GM19455 (cell line): Measurements from ENCODE around the gene SLC5A11.

Experiments used
- ATAC-seq: cut with Tn5 transposase; IDR thresholded peaks from one replicate; pipeline ENCODE4 v1.9.1; 2021; ENCODE audit not compliant: unreplicated experiment

Gene SLC5A11

DNA sequence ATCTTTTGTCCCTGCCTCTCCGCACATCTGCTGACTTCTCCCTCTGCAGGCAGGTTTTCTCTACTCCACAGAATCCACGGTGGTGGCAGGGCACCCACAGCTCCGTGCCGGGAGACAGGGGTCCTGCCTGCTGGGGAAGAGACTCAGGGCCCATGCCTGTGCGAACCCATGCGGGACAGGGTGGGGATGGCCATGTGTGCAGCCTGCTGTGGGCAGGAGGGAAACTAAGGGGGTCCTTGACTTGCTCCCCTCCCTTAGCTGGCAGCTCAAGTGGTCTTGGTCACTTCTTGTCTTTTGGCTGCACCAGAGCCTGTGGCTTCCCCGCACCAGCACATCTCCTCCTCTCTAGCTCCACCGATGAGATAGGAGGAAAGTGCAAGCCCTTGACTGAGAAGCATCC, 69.8 kb downstream of the SLC5A11 start:
- no peak for ATAC-seq

DNA sequence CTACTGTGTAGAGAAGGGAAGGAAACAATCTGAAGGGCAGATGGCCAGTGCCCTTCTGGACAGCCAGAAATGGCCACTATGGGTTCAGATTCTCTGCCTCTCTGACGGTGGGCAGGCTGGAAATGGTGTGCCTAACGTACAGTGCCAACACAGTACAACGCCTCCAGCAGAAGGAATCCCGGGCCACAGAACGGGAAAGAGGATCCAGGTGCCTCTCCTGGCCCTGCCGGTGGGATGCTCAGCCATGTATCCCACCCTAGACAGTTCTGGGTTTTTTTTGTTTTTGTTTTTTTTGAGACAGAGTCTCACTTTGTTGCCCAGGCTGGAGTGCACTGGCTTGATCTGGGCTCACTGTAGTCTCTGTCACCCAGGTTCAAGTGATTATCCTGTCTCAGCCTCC, 71.5 kb downstream of the SLC5A11 start:
- ATAC-seq, result no peak

DNA sequence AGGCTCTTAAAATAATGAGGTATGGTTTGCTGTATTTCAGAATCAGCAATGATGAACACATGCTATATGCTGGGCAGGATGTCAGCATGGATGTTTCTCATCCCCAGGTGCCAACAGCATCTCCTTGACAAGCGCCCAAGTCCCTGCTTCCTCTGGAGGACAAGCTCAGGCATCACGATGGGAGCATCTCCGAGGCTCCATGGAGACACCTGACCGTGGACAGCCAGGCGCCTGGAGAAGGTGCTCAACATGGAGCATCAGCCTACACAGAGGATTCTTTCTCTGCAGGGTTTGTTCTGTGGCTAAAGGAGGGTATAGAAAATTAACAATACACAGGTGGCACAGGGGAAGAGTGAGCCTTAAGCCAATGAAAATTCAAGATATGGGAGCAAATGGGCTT, 72.1 kb downstream of the SLC5A11 start:
- no peak for ATAC-seq

DNA sequence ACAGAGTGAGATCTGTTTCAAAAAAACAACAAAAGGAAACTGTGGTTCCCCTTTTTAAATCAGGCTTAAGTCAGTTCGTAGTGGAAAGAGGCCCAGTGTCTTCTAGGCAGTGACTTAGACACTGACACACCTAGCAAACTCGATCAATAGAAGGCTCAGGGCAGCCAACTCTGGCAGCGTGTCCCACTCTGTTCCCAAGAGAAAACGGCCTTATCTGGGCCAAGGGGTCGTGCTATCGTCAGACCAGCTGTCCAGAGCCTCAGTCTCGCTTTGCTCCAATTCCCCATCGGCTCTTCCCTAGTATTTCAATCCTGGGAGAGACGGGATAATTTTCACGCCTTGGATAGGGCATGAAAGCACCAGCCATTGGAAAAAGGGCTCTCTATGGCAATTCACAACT, 72.9 kb downstream of the SLC5A11 start:
- ATAC-seq, result no peak

DNA sequence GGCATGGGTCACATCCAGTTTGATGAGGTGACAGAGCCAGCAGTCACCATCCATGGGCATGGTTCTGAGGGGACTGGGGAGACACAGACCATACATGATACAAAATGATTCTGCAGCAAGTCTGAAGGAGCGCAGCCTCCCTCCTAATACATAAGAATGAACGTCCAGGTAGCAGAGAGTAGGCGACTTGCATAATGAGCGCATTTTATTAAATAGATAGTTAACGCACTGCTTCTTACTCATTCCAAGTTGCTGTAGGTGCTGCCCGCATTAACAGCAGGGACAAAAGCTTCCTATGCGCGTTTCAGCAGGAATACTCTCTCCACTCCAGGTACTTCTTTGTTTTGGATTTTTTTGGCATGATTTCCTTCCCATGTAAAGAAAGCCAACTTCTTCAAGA, 73.8 kb downstream of the SLC5A11 start:
- ATAC-seq, result no peak

DNA sequence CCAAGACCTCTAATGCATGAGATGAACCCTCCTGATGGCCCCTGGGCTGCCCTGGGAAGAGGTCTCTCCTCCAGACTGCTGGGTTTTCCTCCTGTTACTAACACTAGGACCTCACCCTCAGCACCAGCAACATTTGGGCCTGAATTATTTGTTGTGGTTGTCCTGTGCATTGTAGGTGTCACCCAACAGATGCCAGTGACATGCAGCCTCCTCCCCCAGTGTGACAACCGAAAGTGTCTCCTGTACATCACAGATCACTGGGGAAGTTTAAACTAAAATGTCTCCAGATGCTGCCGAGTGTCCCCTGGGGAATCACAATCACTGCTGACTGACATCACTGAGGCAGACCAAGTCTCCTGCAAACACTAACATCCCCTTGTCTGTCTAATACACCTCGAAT, 74.8 kb downstream of the SLC5A11 start:
- ATAC-seq, result no peak

DNA sequence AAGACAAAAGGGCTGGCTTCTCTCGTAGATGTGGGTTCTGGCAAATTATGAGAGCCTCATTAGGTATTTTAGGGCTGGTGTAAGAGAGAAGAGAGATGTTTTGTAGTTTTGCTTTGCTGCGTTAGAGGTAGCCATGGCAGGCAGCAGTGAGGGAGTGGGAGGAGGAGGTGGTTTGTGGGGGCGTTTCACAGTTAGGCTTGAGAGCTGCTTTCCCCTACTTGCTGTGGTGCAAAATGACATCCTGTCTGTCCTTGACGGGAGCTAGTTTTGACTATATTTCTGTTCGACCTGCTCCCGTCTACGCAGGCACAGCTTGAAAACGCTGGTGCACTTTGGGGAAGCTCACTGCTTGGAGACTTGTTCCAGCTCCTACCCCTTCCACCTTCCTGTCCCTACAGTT, 75.5 kb downstream of the SLC5A11 start:
- ATAC-seq, result no peak

DNA sequence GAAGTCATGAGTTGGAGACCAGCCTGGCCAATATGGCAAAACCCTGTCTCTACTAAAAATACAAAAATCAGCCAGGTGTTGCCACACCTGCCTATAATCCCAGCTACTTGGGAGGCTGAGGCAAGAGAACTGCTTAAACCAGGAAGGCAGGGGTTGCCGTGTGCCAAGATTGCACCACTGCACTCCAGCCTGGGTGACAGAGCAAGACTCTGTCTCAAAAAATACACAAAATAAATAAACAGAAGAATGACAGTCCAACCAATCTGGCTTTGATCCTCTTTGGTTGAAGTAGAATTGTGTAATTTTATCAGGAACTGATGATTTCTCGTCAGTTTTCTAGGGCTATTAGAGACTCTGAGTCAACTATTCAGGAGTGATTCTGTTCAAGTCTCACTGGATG, 79.4 kb downstream of the SLC5A11 start:
- no peak for ATAC-seq

DNA sequence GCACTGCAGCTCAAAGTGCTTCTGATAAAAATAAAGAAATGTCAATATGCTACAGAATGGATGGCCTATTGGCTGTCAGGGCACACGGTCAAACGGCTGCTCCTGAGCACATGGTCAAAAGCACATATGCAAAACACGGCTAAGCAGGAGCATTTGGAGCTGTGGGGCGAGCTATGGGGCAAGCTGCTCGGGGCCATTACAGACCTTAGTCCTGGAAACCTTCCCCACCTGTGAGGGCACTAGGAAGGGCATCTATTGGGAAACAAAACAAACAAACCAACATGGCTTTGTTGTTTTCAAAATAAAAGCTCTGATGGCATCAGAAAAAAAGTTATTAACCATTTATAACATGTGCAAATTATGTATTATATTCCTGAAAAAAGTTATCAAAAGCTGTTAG, 83.6 kb downstream of the SLC5A11 start:
- no peak for ATAC-seq

DNA sequence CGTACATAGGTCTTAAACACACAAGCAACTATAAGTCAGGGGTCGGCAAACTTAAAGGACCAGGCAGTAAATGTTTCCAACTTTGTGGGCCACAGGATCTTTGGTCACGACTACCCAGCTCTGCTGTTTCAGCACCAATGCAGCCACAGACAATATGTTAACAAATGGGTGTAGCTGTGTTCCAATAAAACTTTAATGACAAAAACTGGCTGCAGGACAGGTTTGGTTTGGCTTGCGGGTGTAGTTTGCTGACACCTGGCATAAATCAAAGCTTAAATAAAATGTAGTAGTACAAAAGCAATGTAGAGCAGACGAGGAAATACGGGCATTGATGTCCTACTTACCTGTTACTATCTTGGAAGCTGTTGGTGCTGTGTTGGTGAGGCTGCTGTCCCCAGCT, 84.7 kb downstream of the SLC5A11 start:
- no peak for ATAC-seq

DNA sequence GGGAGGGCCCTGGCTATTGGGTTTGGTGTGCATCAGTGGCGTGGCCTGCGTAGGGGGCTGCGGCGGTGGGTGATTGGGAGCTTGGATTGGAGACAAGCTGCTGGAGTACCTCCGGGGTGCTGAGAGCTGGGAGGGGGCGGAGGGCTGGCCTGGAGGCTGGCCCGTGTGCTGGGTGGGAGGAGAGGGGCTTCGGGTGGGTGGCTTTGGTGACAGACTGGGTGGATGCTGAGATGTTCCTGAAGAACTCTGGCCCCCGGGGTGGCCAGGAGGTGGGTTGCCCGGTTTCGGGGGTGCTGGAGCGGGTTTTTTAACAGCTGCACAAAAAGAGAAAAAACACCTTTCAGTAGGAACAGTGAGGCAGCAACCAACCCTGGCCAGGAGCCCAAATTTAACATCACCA, 85.3 kb downstream of the SLC5A11 start:
- ATAC-seq, result no peak

DNA sequence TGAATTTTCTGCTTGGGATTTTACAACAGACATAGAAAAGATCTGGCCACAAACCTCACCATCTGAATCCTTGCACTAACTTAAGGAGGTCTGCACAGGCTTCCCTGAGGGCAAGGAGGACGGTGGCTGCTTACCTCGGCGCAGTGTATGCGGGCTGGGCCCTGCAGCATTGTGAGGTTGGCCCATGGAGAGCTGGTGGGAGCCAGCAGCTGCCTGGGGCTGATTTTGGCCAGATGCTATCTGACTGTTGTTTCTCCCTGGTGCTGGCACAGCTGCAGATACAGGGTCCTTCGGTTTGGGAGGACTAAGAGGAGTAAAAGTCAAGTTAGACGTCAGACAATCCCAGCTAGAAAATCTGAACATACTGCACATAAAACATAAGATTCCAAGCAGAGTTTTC, 89.6 kb downstream of the SLC5A11 start:
- ATAC-seq, result no peak

DNA sequence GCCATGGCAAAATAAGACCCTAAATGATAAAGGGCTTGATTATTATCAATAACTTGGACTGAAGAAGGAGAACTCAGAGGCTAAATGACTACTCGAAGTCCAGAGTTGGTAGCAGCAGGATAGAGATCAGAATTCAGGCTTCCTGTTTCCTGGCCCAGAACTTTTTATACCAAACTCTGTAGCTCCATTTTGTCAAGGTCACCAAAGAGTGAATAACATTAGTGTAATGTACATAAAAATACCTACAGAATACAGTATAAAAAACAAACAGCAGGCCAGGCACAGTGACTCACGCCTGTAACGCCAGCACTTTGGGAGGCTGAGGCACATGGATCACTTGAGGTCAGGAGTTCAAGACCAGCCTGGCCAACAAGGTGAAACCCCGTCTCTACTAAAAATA, 90.4 kb downstream of the SLC5A11 start:
- no peak for ATAC-seq

DNA sequence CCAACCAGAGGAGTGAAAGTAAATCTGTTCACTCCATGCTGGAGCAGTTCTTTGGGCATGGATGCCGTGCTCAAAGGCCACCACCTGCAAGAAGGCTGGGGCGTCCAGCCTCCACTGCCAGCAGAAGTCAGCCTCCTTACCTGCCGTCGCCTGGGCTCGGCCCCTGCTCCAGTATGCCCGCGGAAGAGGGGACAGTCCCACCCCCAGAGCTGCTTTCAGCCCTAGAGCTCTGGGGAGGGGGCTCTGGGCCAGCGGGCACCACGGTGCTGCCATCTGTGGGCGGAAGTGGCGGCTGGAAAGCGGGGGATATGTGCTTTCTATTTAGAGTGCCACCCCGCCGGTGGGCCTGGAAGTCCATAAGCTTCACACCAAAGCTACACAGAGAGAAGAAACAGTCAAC, 93.5 kb downstream of the SLC5A11 start:
- no peak for ATAC-seq

DNA sequence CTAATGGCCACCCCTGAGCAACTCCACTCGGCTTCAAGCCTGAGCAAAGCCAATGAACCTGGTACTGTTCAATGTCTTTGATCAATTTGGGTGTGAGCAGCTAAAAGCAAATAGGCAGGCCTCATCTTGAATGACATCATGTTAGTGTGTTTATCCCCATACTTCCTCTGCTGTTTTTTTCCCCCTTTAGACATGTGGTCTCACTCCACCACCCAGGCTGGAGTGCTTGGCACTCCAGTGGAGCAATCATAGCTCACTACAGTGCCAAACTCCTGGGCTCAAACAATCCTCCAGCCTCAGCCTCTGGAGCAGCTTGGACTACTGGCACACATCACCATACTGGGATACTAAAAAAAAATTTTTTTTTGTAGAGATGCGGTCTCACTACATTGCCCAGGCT, 94.0 kb downstream of the SLC5A11 start:
- no peak for ATAC-seq

DNA sequence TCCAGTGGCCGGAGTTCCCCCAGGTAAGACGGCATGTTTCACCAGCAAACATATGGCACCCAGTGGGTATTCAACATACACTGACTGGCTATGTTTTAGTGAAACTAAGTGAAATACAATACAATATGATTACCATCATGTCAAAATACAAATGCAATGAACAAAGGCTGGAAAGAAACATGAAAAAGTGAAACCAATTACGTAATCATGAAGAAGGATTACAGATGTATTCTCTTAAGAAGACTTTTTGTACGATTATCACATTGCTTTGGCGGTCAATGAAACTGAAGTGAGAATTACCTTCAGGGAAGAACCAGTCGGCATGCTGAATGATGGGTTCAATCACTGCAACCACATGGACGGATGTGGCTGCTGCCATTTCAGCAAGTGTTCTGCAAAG, 97.7 kb downstream of the SLC5A11 start:
- no peak for ATAC-seq

DNA sequence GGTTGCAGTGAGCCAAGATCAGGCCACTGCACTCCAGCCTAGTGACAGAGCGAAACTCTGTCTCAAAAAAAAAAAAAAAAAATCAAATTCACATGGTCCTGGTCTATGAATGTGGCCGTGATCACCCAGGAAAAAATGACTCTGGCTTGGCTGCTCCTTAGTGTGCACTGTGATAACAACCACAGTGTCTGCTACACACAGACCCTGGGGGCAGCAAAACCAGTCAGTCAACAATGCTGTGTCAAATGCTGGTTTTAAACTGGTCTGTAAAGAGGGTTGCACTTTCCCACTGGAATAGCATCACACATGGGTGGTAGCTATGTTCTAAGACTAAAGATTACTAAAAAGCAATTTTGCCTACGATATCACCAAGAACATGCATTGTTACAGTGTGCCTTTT, 98.4 kb downstream of the SLC5A11 start:
- ATAC-seq, result no peak

DNA sequence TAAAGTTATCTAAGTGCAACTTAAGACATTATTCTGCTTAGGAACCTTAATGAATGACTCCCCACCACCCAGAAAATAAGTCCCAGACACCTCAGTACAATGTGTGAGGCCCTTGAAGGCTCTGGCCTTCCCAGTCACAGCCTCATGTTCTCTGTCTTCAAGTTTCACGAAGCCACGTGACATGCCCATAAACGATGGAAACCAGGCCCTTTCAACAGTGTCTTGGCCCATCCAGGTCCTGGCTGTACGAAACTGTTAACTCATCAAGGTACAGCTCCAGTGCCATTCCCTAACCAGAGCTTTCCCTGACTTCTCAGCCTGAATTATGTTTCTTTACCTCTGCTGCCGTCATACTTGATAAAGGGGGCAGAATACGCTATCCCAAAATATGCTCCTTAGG, 100.4 kb downstream of the SLC5A11 start:
- ATAC-seq, result no peak

DNA sequence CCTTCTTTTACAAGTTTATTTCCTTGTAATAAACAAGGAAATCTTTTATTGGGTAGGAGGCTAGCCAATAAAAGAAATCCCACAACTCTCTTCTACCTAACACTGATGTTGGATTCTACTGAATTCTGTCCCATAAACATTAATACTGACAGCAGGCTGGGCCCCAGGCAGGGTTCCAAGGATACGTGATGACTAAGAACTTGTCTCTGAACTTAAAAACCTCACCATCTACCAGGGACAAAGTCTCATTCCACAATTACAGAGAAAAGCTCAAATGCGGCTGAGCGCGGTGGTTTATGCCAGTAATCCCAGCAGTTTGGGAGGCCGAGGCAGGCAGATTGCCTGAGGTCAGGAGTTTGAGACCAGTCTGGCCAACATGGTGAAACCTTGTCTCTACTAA, 104.5 kb downstream of the SLC5A11 start:
- no peak for ATAC-seq

DNA sequence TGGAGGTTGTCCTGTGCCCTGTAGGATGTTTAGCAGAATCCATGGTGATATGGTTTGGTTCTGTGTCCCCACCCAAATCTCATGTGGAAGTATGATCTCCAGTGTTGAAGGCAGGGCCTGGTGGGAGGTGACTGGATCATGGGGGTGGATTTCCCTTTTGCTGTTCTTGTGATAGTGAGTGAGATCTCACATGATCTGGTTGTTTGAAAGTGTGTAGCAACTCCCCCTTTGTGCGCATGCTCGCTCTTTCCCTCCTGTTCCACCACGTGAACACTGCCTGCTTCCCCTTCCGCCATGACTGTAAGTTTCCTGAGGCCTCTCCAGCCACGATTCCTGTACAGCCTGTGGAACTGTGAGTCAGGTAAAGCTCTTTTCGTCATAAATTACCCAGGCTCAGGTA, 107.5 kb downstream of the SLC5A11 start:
- ATAC-seq, result no peak

DNA sequence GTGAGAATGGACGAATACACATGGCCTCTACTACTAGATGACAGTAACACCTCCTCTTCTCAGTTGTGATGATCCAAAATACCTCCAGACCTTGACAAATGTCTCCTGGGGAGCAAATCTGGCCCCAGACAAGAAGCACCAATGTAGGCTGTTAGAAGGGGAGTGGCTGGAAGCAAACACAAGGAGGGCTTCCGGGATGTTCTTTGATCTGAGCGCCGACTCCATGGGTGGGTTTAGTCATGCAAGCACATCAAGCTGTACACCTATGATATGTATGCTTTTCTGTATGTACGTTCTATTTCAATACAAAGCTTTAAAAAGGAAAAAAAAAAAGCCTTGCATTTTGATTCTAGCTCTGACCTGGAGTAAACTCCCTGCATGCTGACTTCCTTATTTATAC, 108.0 kb downstream of the SLC5A11 start:
- no peak for ATAC-seq

DNA sequence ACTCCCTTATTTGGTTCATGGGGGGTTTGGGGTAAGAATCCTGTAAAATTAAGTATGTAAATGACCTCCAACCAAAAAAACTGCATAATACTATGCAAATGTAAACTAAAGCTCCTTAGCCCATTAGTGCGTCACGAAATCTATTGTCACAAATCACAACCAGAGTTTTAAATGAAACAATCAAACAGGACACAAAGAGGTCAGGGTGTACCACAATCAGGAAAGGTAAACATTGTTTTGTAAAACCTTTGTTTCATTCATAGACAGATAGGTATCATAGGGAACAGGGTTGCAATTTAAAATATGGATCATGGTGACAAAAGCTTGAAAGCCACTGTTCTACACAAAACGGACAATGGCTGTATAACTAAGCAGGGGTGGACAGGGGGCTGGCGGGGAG, 108.4 kb downstream of the SLC5A11 start:
- ATAC-seq, result no peak

DNA sequence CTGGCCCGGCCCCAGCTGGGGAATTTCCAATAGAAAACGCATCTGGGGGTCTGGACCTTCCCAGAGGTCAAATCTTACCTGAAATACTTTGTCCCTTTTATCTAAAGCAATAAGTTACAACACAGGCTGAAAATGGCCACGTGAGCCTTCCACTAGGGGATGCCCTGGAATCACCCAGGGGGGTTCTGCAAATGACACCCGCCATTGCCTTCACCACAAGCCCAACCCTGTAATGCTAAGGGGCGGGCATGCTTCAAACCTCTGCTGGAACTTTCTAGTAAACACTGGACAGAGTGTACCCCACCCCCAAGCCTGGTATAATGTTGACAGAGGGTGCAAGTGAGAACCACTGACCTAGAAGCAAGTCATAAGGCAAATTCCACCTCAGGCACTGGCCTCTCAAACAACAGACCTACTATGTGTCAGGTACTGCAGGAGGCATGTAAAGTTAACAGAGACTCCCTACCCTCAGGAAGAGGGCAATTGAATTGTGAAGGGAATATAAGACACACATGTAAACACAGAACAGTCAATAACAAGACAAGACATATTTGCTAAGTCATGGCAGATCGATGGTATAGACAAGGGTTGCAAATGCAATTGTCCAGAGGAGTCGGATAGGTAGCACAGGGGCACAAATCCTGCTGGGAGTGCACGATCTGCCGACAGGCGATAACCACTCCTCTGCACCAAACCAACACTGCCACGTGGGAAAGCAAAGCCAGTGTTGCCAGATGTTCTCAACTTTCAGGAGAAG, 110.4 kb downstream of the SLC5A11 start:
- no peak for ATAC-seq

DNA sequence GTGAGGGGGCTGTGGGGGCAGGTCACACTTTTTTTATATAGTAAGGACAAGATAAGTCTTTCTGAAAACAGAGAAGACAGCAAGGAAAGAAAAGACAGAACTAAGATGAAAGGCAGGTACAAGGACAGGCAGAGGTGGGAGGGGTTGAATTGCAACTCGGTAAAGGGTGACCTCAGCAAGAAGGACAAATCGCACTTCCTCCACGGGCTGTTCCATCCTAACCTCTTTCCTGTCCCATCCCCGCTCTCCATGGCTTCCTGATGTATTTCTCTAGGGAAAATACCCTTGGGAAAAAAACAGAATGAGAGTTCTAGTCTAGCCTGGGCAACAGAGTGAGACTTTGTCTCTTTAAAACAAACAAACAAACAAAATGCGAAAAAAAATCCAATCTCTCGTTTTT, 112.1 kb downstream of the SLC5A11 start:
- no peak for ATAC-seq
